H1 (cell line): ENCODE results near the gene TSPAN9. TPM values are rescaled to one million over a fixed set of nuclear protein-coding genes. Genes with fewer than 3 reads are reported as not detected.

Experiments used
- CBX8 ChIP-seq: fragments of 300-800, 300-1000 bp; sonication (generic); IDR thresholded peaks from 2 replicates; pipeline ENCODE4 v1.7.1; 2016; ENCODE audit warnings: low read depth, low read length, borderline replicate concordance
- polyA plus RNA-seq, 7 experiments: library from polyadenylated mRNA; depleted of rRNA in 3 of 7; stranded (reverse) in 5 of 7; unstranded in 2 of 7; fragments of >200 nt in 5 of 7; fragments of 200-250 nt in 2 of 7; gene quantifications; 1 replicate in 5 of 7; 2 replicates in 1 of 7; 4 replicates in 1 of 7; pipeline versions ENCODE4 v1.2.1 to v1.2.3, GENCODE V29; 2011 to 2013; ENCODE audit warnings: missing spikeins in 2 of 7, mixed read lengths in 2 of 7
- total RNA-seq: library from RNA; stranded (reverse); fragmentation: NEBNext Ultra II Directional; extraction: Animal tissue kit (Norgen Biotek cat#: 25700); gene quantifications from 2 replicates; pipeline ENCODE4 v1.2.1, GENCODE V29; 2021

Gene TSPAN9
- total and polyA plus RNA-seq, 2 of the 8 experiments (the other 6 are each of a cell fraction or from before 2014, with no cell fraction given), result 11.5 to 29.1 TPM

DNA sequence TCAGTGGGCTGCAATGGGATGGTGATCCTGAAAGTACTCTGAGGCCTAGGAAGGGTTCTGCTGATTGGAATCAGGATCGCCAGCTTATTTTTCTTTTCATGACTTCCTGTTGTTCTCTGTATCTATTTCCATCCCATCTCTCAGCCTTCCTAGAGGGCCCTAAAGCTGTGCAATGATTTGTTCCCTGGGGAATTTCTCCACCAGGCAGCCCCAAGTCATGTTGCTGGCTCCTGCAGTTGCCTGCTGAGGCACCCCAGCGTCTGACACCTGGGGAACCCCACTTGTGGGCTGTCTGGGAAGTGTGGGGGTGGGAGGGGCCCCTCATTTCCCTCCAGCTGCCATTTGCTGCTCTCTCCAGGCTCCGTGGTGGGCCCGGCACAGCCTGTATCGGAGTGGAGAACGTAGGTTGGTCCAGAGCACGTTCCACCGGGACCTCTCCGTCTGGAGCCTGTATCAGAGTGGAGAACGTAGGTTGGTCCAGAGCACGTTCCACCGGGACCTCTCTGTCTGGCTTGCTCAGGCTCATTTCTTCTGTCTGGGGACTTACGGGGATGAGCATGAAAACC, 138.3 kb downstream of the TSPAN9 start (continued):
- TF ChIP-seq CBX8, result no peak
